ENCODE measurements around the gene NDST3. TPM values are rescaled to one million over a fixed set of nuclear protein-coding genes. Genes with fewer than 3 reads are reported as not detected.

NDST3 gene
- polyA plus RNA-seq, 1 of the 3 experiments (the other 2 are of a cell fraction), result 1.2 TPM

- POLR2A ChIA-PET, result no interaction called here
- no peaks in the 10 kb centered on the region for H3K9me3 ChIP-seq
- H3K4me1 ChIP-seq (ENCODE audit: control insufficient read depth in 1 of 2, insufficient read depth in 2 of 2, low read depth in 1 of 2, low read length in 1 of 2), result no peaks in the 10 kb centered on the region; a peak in 2 of 4 replicates
- 70% methylated on average over 4 of the region's 4 CpGs for WGBS (ENCODE audit: low lambda C conversion rate)
- CTCF ChIA-PET, result interaction anchor here (0.7 to 3.6 kb wide), 11 partner anchors 8 to 1115 kb away, joined by 3 to 27 read pairs (median 10); partner anchors contain the start of gene NDST3
- no peaks in the 10 kb centered on the region for H3K9me2 ChIP-seq
- DNase-seq, result no peak
- H3K9ac ChIP-seq, result no peak overlapping the region
- H3K27ac ChIP-seq (ENCODE audit: low read depth in 2 of 2, low read length in 1 of 2), result no peak overlapping the region
- no peak overlapping the region for H3K4me3 ChIP-seq (ENCODE audit: low read depth in 2 of 2, low read length in 1 of 2)
- H3K27me3 ChIP-seq (ENCODE audit: insufficient read depth), result no peaks in the 10 kb centered on the region
- H3K4me2 ChIP-seq, result no peak overlapping the region
- no peaks in the 10 kb centered on the region for H3K36me3 ChIP-seq (replicated peaks in 1 of 2; ENCODE audit: control insufficient read depth in 1 of 2, insufficient read depth in 2 of 2, low read length in 1 of 2)
- TF ChIP-seq JUND (IDR thresholded peaks at IDR 0.05) (no peak), ZBTB33 (IDR thresholded peaks at IDR 0.05; ENCODE audit: borderline replicate concordance, low read depth) (no peak), MAX (IDR thresholded peaks at IDR 0.05; ENCODE audit: low read depth) (no peak), ELF1 (IDR thresholded peaks at IDR 0.05) (no peak), REST (IDR thresholded peaks at IDR 0.05; ENCODE audit: low read depth, low read length) (no peak)
- H3K79me2 ChIP-seq (ENCODE audit: insufficient read depth), result no peaks in the 10 kb centered on the region
- H2AFZ ChIP-seq (ENCODE audit: low read depth), result no peak overlapping the region
- H4K20me1 ChIP-seq (ENCODE audit: insufficient read depth), result no peaks in the 10 kb centered on the region
- no peaks in the 10 kb centered on the region for H3F3A ChIP-seq (replicated peaks; ENCODE audit: insufficient read depth)
Observed at GRCh38 chr4:118225511-118225910, 191.2 kb downstream of the NDST3 start.

GRCh38 chr4:118226311-118227010 is 192.2 kb downstream of the NDST3 start:
- H3K4me1 ChIP-seq (ENCODE audit: control insufficient read depth in 1 of 2, insufficient read depth in 2 of 2, low read depth in 1 of 2, low read length in 1 of 2), result no peaks in the 10 kb centered on the region; a peak in 2 of 4 replicates
- no peaks in the 10 kb centered on the region for H4K20me1 ChIP-seq (ENCODE audit: insufficient read depth)
- H3K36me3 ChIP-seq (replicated peaks in 1 of 2; ENCODE audit: control insufficient read depth in 1 of 2, insufficient read depth in 2 of 2, low read length in 1 of 2), result no peaks in the 10 kb centered on the region
- H2AFZ ChIP-seq (ENCODE audit: low read depth), result no peak overlapping the region
- no peaks in the 10 kb centered on the region for H3K9me3 ChIP-seq
- H3K9ac ChIP-seq, result no peak overlapping the region
- no peak for TF ChIP-seq ZBTB33 (IDR thresholded peaks at IDR 0.05; ENCODE audit: borderline replicate concordance, low read depth)
- TF ChIP-seq GABPA (IDR thresholded peaks at IDR 0.05; ENCODE audit: low read depth), result no peak
- TF ChIP-seq PBX3 (IDR thresholded peaks at IDR 0.05), result no peak
- no peak for TF ChIP-seq SMC3 (IDR thresholded peaks at IDR 0.05; ENCODE audit: low read depth, low read length)
- no peak for TF ChIP-seq TCF12 (IDR thresholded peaks at IDR 0.05)
- no peak for TF ChIP-seq RAD21 (IDR thresholded peaks at IDR 0.05; ENCODE audit: low read length)
- TF ChIP-seq EZH2phosphoT487 (IDR thresholded peaks at IDR 0.05; ENCODE audit: borderline replicate concordance, low read depth), result no peak
- TF ChIP-seq TAF1 (IDR thresholded peaks at IDR 0.05; ENCODE audit: borderline replicate concordance, low read depth, low read length), result no peak
- POLR2A ChIA-PET, result no interaction called here
- no peaks in the 10 kb centered on the region for H3K79me2 ChIP-seq (ENCODE audit: insufficient read depth)
- CTCF ChIA-PET, result interaction anchor here (1.2 to 2.5 kb wide), 2 partner anchors 1092 to 1116 kb away, joined by 3 to 11 read pairs; no protein-coding TSS in a partner anchor
- WGBS (ENCODE audit: low lambda C conversion rate), result 85% methylated on average over 7 of the region's 7 CpGs
- H3K4me2 ChIP-seq, result no peak overlapping the region
- no peak overlapping the region for H3K4me3 ChIP-seq (ENCODE audit: low read depth in 2 of 2, low read length in 1 of 2)
- no peaks in the 10 kb centered on the region for H3F3A ChIP-seq (replicated peaks; ENCODE audit: insufficient read depth)
- no peak for DNase-seq
- no peak overlapping the region for H3K27ac ChIP-seq (ENCODE audit: low read depth in 2 of 2, low read length in 1 of 2)
- H3K27me3 ChIP-seq (ENCODE audit: insufficient read depth), result no peaks in the 10 kb centered on the region
- H3K9me2 ChIP-seq, result no peaks in the 10 kb centered on the region

Data from SK-N-SH (cell line).